Measurements from ENCODE around the gene PPP4R1.

PPP4R1 gene

GRCh38 chr18:9581667-9582066, 32.7 kb downstream of the PPP4R1 start:
- no peak for DNase-seq

DNA sequence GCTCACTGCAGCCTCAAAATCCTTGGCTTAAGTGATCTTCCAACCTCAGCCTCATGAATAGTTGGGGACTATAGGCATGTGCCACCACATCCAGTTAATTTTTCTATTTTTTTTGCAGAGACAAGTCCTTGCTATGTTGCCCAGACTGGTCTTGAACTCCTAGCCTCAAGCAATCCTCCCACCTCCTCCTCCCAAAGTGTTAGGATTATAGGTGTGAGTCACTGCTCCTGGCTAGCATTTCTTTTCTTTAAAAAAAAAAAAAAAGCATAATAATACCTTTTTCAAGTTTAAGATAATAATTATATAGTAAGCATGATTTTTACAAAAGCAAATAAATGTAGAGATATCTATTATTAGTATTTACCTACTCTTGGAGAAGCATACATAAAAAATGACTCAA, 36.1 kb downstream of the PPP4R1 start:
- DNase-seq, result no peak

- DNase-seq, result no peak
Measured at GRCh38 chr18:9577361-9577760, 37.0 kb downstream of the PPP4R1 start.

DNA sequence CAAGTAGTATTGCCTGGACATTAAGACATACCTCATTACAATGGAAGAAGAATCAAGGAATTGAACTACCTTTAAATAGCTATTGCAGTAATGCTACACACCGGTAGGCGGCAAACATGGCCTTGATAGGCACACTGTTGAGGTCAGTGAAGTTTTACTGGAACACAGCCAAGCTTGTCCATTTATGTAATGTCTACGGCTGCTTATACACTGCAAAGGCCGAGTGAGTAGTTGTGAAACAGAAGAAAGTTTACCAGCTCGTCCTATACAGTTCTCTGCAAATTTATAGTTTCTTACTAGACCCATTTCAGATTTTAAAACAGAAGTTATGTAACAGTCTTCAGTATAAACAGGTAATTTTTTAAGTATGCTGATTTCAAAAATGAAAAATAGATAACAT, 38.8 kb downstream of the PPP4R1 start:
- DNase-seq, result no peak

GRCh38 chr18:9574473-9575115, 39.8 kb downstream of the PPP4R1 start:
- DNase-seq, result no peak

DNA sequence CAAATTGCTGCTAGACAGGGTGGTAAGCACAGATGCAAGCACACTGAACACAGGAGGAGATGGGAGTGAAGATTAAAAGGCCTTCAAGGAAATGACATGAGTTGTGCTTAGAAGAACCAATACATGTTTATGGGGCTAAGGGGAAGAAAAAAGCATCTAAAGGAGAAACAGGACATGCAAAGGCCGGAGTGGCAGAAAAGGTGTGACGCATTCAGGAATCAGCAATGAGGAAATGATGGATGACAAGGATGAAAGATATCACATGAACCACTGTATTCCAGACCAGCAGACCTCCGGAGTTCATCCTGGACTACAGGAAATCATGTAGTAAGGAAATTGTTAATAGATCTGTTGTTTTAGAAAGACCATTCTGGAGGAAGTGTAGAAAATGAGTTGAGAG, 42.8 kb downstream of the PPP4R1 start:
- no peak for DNase-seq

- DNase-seq, result no peak
Measured at GRCh38 chr18:9570255-9570654, 44.1 kb downstream of the PPP4R1 start.

DNA sequence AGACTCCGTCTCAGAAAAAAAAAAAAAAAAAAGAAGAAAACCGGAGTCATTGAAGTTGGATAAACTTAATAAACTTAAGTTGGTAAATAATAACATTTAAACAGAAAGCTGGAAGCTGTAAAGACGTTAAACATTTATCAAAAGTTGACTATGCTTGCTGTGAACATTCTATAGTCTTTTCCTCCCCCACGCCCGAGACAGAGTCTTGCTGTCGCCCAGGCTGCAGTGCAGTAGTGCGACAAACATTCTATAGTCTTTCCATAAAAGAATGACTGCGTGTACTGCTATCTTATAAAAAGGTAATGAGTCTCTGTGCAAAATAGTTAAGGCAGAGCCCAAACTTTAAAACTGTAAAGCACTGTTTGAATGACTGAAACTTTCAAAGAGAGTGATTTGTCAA, 45.2 kb downstream of the PPP4R1 start:
- no peak for DNase-seq

- DNase-seq, result no peak
Measured at GRCh38 chr18:9568186-9568585, 46.2 kb downstream of the PPP4R1 start.

GRCh38 chr18:9565407-9565806, 49.0 kb downstream of the PPP4R1 start:
- DNase-seq, result no peak

DNA sequence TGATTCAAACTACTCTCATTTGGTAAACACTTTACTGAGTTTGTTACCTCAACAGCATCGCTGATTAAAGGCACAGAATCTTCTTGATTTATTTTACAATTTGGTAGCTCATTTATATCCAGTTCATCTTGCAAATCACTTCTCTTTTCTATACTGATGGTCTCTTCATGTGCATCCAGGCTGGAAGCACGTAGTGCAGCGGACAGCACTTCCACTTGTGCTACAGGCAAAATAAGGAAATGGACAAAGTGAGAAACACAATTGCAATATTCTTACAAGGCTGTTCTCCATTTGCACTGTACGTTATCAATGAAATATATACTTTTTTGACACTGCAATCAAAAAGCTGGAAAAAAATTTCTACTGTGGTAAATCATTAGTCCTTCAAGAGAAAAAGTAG, 51.0 kb downstream of the PPP4R1 start:
- DNase-seq, result no peak

- DNase-seq, result no peak
Measured at GRCh38 chr18:9562584-9562983, 51.8 kb downstream of the PPP4R1 start.

DNA sequence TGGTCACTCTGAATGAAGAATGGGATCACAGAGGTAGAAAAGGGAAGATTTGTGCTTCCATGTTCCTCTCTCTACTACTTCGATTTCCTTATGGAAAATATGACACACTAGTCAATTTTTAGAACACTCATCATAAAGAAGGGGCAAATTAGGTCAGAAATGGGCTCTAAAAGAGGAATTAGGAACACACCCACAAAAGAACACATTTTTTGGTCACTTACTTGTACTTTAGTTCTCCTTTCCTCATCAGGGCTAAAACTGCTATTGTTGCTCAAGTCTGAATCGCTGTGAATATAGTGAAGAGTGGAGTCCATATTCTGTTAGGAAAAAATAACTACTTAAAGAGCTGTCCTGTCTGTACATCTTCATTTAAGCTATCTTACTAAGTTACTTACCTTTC, 52.6 kb downstream of the PPP4R1 start:
- no peak for DNase-seq

DNA sequence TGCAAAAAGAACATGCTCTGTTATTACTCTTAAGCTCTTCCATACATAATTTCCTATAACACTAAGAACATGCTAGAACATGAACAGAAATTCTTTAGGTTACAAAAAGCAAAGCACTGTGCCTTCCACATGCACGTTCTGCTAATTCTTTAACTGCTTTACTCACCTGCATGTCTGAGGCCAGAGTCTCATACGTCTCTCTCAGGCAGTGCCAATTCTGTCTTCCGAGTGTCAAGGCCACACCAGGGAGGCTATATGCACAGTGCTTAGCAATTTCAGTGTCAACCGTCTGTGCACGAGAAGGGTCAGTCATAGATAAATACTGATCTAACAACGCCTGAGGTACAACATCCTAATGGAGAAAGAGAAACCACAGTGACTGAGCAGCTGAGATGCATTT, 55.1 kb downstream of the PPP4R1 start:
- no peak for DNase-seq

DNA sequence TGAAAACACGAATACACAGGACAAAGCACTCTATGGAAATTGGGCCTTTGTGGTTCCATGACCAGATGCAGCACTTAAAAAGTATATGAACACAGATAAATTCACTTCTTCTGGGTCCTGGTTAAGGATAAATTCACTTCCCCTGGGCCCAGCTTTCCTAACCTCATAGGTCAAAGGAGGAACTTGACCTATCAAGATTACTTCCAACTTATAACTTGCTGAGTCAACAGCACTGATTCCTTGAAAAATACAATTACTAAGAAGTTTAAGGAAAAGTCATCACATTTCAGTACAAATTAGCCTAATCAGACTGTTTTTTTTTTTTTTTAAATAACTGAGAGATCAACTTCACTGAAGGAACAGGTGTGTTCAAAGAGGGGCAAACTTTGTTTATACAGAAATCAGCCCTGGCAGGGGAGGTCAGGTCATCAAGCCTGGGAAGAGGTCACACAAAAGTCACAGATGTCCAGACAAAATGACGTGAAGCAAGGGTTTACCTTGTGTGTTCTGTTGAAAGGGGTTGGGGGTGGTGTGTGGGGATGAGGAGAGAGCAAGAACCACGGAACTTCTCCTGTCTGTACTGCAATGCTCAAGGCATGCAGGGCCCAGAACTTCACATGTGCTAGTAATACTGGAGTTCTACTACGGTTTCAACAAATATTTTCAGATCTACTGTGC, 55.8 kb downstream of the PPP4R1 start:
- no peak for DNase-seq

DNA sequence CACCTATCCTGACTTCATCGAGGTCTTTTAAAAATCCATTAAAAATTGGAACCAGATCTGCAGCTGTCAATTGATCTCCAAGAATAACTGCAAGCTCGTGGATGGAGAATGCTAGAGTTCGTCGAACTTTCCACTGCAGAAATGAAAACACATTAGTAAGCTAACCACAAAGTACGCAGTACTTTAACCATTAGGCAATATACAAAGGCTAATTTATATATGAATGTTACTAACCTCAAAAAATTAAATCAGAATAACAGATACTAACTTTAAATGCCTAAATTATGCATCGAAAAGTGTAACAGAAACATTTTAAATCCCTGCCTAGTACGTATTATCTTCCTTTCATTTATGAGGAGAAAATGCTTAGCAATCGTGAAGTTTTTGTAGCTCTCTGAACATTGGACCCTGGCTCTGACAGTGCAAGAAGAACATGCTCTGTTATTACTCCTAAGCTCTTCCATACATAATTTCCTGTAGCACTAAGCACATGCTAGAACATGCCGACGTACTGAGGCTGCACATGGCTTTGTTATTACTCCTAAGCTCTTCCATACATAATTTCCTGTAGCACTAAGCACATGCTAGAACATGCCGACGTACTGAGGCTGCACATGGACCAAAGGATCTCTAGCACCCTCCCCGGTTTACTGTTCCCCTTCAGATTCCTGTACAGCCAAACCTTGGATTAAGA, 57.0 kb downstream of the PPP4R1 start:
- DNase-seq, result no peak

DNA sequence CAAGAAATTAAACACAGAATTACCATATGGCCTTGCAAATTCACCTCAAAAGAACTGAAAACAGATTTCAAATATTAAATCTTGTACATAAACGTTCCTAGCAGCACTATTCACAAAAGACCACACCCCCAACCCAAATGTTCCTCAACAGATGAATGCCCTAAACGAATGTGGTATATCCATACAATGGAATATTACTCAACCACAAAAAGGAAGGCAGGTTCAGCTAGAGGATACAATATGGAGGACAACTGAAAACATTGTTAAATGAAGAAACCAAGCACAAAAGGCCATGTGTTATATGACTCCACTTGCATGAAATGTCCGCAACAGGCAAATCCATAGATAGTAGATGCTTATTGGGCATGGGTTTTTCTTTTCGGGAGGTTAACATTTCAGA, 61.7 kb downstream of the PPP4R1 start:
- DNase-seq, result no peak

- DNase-seq, result no peak
Measured at GRCh38 chr18:9552191-9552590, 62.2 kb downstream of the PPP4R1 start.

DNA sequence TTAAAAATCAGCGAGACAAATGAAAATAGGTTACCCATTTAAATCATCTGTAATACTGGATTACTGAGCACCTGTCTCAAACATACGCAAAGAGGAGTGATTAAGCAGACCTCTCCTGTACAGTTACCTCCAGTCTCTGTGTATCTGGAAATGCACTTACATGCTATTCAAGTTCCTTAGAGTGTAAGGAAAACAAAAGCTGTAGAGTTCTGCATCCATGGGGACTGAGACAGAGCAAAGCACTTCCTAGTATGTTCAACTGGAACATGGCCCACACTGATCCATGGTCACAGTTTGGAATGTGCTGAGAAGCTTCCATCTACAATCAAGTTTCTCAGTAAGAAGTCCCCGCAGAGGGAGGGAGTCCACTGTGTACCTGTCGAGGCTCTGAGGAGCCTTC, 63.9 kb downstream of the PPP4R1 start:
- no peak for DNase-seq

- no peak for DNase-seq
Measured at GRCh38 chr18:9549405-9549804, 65.0 kb downstream of the PPP4R1 start.

GRCh38 chr18:9547782-9548181, 66.6 kb downstream of the PPP4R1 start:
- DNase-seq, result no peak

DNA sequence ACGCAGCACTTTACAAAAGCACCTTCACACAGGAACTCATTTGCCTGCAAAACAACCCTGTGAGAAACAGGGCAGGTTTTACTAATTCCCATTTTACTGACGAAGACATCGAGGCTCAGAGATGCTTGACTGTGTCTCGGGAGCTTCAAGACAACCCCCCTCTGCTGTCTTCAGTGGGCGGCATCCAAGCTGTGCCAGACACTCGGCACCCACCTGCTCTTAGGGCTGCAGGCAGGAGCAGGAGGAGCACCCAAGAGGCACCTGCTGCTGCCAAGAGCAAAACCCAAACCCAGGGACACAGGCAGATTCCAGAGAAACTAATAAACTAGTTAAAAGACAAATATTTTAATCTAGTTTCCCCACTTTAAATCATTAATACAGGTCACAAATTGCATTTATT, 67.9 kb downstream of the PPP4R1 start:
- DNase-seq, result no peak

- no peak for DNase-seq
Measured at GRCh38 chr18:9545029-9545428, 69.3 kb downstream of the PPP4R1 start.

DNA sequence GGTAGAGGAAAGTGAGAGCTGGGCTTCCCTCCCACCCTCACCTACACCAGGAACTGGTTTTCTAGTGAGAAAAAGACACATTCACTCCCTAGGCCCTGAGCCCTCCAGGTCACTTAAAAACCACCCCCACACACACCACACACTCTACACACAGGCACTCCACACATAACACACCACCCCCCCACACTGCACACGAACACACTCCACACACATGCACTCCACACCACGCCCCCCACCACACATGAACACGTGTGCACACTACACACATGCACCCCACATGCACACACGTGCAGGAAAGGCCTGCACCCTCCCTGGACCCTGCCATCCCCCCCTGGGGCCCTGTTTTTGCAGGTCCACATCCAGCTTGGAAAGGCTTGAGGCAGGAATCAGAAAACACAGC, 71.4 kb downstream of the PPP4R1 start:
- no peak for DNase-seq

GRCh38 chr18:9539938-9540337, 74.4 kb downstream of the PPP4R1 start:
- DNase-seq, result no peak
